ENCODE data around the gene DAB1.

The DAB1 gene

DNA sequence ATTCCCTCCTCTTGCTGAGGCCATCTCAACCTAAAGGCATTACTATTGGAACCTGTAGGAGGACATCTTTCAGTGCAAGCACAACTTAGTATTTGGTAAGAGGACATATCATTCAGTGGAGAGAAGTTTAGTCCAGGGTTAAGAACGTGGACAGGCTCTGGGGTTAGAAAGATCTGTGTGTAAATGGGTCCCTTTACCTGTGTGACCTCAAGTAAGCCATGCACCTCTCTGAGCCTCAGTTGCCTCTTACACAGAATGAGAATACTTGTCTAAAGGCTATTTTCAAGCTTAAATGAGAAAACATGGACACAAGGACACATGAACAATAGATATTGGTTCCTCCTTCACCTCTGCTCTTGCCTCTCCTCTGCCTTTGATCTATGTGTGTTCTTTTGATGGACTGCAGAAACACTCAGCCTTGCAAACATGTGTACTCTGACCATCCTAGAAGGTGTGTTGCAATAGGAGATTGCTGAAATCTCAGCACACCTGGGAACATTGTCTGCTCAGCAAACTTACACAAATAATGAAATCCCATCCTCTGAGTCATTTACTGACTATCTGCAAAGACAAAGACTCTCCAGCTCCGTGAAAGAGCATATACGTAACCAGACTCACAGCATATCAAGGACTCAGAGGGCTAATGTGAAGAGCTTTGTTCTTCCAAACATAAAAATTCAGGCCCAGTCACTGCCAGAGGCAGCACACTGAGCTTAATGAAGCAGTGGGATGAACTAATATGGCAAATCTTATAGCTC lies 143.8 kb downstream of the DAB1 start:
- Histone ChIP-seq H3K27ac (ENCODE audit: poor library complexity, severe bottlenecking) (peak overlapping the region; percentile 90), H3K9me3 (ENCODE audit: severe bottlenecking) (no peaks in the 10 kb centered on the region), H3K4me1 (ENCODE audit: insufficient read depth, poor library complexity, severe bottlenecking) (peaks cover 15% of the 10 kb centered on the region), H3K36me3 (ENCODE audit: low read depth) (no peaks in the 10 kb centered on the region), H3K27me3 (ENCODE audit: insufficient read depth, poor library complexity, severe bottlenecking) (no peaks in the 10 kb centered on the region), H3K4me3 (ENCODE audit: severe bottlenecking) (no peak overlapping the region)
- ATAC-seq (ENCODE audit: low read depth) (peak; percentile 97), DNase-seq (ENCODE audit: low spot score) (peak; percentile 52)
- TF ChIP-seq, protein P1, sequence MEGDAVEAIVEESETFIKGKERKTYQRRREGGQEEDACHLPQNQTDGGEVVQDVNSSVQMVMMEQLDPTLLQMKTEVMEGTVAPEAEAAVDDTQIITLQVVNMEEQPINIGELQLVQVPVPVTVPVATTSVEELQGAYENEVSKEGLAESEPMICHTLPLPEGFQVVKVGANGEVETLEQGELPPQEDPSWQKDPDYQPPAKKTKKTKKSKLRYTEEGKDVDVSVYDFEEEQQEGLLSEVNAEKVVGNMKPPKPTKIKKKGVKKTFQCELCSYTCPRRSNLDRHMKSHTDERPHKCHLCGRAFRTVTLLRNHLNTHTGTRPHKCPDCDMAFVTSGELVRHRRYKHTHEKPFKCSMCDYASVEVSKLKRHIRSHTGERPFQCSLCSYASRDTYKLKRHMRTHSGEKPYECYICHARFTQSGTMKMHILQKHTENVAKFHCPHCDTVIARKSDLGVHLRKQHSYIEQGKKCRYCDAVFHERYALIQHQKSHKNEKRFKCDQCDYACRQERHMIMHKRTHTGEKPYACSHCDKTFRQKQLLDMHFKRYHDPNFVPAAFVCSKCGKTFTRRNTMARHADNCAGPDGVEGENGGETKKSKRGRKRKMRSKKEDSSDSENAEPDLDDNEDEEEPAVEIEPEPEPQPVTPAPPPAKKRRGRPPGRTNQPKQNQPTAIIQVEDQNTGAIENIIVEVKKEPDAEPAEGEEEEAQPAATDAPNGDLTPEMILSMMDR (IDR thresholded peaks at IDR 0.05; ENCODE audit: poor library complexity, severe bottlenecking), result no peak

GRCh38 chr1:57278558-57278957 lies 145.3 kb downstream of the DAB1 start:
- DNase-seq (ENCODE audit: low spot score) (no peak), ATAC-seq (ENCODE audit: low read depth) (no peak)
- H3K4me3 ChIP-seq (ENCODE audit: severe bottlenecking), result no peak overlapping the region
- no peaks in the 10 kb centered on the region for H3K9me3 ChIP-seq (ENCODE audit: severe bottlenecking)
- TF ChIP-seq, protein P1 (IDR thresholded peaks at IDR 0.05; ENCODE audit: poor library complexity, severe bottlenecking), result no peak
- no peak overlapping the region for H3K27ac ChIP-seq (ENCODE audit: poor library complexity, severe bottlenecking)
- peaks cover 15% of the 10 kb centered on the region for H3K4me1 ChIP-seq (ENCODE audit: insufficient read depth, poor library complexity, severe bottlenecking)
- no peaks in the 10 kb centered on the region for H3K27me3 ChIP-seq (ENCODE audit: insufficient read depth, poor library complexity, severe bottlenecking)
- H3K36me3 ChIP-seq (ENCODE audit: low read depth), result no peaks in the 10 kb centered on the region

DNA sequence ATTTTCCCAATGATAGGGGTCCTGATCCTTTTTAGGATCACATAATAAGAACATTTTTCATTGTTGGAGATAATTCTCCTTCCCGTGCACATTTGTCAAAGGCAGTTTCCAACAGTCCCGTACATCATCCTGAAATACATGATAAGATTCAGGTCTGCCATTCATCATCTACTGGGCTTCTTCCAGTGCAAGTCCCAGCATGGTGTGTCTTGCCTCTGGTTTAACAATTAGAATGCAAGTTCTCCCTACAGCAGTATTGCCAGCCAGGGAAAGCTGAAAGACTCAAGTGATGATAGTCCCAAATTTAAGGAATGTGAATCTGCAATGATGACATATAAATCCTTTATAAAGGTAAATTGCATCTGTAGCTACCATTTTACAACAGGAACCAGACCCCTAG lies 146.2 kb downstream of the DAB1 start:
- TF ChIP-seq, protein P1 (IDR thresholded peaks at IDR 0.05; ENCODE audit: poor library complexity, severe bottlenecking), result no peak
- peaks cover 15% of the 10 kb centered on the region for H3K4me1 ChIP-seq (ENCODE audit: insufficient read depth, poor library complexity, severe bottlenecking)
- ATAC-seq (ENCODE audit: low read depth), result no peak

GRCh38 chr1:57276918-57277317 lies 146.9 kb downstream of the DAB1 start:
- no peaks in the 10 kb centered on the region for H3K36me3 ChIP-seq (ENCODE audit: low read depth)
- no peak overlapping the region for H3K4me3 ChIP-seq (ENCODE audit: severe bottlenecking)
- TF ChIP-seq, protein P1 (IDR thresholded peaks at IDR 0.05; ENCODE audit: poor library complexity, severe bottlenecking), result no peak

More for the DNA sequence above, 146.2 kb downstream of the DAB1 start:
- Histone ChIP-seq H3K27me3 (ENCODE audit: insufficient read depth, poor library complexity, severe bottlenecking) (no peaks in the 10 kb centered on the region), H3K36me3 (ENCODE audit: low read depth) (no peaks in the 10 kb centered on the region), H3K9me3 (ENCODE audit: severe bottlenecking) (no peaks in the 10 kb centered on the region), H3K27ac (ENCODE audit: poor library complexity, severe bottlenecking) (no peak overlapping the region), H3K4me3 (ENCODE audit: severe bottlenecking) (no peak overlapping the region)
- no peak for DNase-seq (ENCODE audit: low spot score)

GRCh38 chr1:57272601-57273000 lies 151.3 kb downstream of the DAB1 start:
- Histone ChIP-seq H3K4me1 (ENCODE audit: insufficient read depth, poor library complexity, severe bottlenecking) (no peaks in the 10 kb centered on the region), H3K9me3 (ENCODE audit: severe bottlenecking) (no peaks in the 10 kb centered on the region), H3K4me3 (ENCODE audit: severe bottlenecking) (no peak overlapping the region), H3K27me3 (ENCODE audit: insufficient read depth, poor library complexity, severe bottlenecking) (no peaks in the 10 kb centered on the region), H3K27ac (ENCODE audit: poor library complexity, severe bottlenecking) (no peak overlapping the region), H3K36me3 (ENCODE audit: low read depth) (no peaks in the 10 kb centered on the region)
- TF ChIP-seq, protein P1 (IDR thresholded peaks at IDR 0.05; ENCODE audit: poor library complexity, severe bottlenecking), result no peak
- ATAC-seq (ENCODE audit: low read depth) (no peak), DNase-seq (ENCODE audit: low spot score) (no peak)

More at GRCh38 chr1:57276918-57277317, 146.9 kb downstream of the DAB1 start:
- ATAC-seq (ENCODE audit: low read depth) (no peak), DNase-seq (ENCODE audit: low spot score) (no peak)
- Histone ChIP-seq H3K27me3 (ENCODE audit: insufficient read depth, poor library complexity, severe bottlenecking) (no peaks in the 10 kb centered on the region), H3K9me3 (ENCODE audit: severe bottlenecking) (no peaks in the 10 kb centered on the region), H3K27ac (ENCODE audit: poor library complexity, severe bottlenecking) (no peak overlapping the region), H3K4me1 (ENCODE audit: insufficient read depth, poor library complexity, severe bottlenecking) (peaks cover 15% of the 10 kb centered on the region)
